GM12864 (cell line): ENCODE data around the gene ZC3H6.

Source experiments
- DNase-seq: peaks from one replicate; pipeline ENCODE4 v3.0.0-alpha.2; 2011; ENCODE audit warnings: low read depth
- H3K4me3 ChIP-seq: 2 replicates; pipeline ENCODE4 v1.5.1; 2011; ENCODE audit warnings: mild to moderate bottlenecking, low read depth, low read length, control low read depth
- CTCF ChIP-seq: IDR thresholded peaks from 2 replicates; pipeline ENCODE4 v1.5.1; 2011; ENCODE audit warnings: low read depth, mild to moderate bottlenecking, moderate library complexity, low read length, control low read depth, inconsistent platforms; ENCODE audit errors: missing control alignments

ZC3H6 gene

GRCh38 chr2:112311932-112312331, 36.5 kb downstream of the ZC3H6 start:
- H3K4me3 ChIP-seq: no peak overlapping the region
- TF ChIP-seq CTCF: no peak
- no peak for DNase-seq

DNA sequence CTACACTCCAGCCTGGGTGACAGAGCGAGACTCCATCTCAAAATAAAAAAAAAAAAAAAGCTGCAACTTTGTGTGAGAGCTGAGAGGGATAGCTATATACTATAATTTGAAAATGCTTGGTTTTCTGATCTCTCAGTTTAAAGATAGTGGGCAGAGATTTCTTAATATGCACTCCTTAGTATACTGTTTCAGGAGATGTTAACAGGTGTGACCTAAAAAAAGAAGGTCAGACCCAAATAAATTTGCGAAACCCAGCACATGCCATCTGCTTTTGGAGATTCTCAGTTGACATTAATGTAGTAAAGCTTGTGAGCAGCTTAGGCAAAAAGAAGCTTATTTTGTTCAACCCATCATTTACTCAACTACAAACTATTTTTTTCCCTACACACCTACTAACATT, 37.4 kb downstream of the ZC3H6 start:
- DNase-seq: no peak
- no peak overlapping the region for H3K4me3 ChIP-seq
- TF ChIP-seq CTCF: no peak

GRCh38 chr2:112314856-112315255, 39.5 kb downstream of the ZC3H6 start:
- DNase-seq: no peak
- no peak for TF ChIP-seq CTCF
- H3K4me3 ChIP-seq: no peak overlapping the region

- DNase-seq: no peak
- TF ChIP-seq CTCF: no peak
- no peak overlapping the region for H3K4me3 ChIP-seq
These were observed 42.1 kb downstream of the ZC3H6 start for GRCh38 chr2:112317303-112318158.

DNA sequence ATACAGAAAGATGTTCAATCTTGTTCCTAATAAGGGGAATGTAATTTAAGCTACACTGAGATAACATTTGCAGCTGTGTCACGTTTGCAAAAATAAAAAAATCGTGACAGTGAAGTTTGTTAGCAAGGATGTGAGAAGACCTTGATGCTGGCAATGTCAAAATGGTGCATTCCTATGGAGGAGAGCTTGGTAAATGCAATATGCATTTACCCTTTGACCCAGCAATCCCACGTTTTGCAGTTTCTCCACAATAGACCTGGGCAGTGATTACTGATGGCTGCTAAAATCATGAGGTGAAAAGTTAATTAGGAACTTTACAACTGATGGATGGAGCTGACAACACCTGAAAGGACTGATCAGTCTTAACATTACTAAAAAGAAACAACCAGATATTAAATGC, 43.1 kb downstream of the ZC3H6 start:
- no peak for TF ChIP-seq CTCF
- H3K4me3 ChIP-seq: no peak overlapping the region
- DNase-seq: no peak

GRCh38 chr2:112321375-112322320, 46.3 kb downstream of the ZC3H6 start:
- no peak overlapping the region for H3K4me3 ChIP-seq
- no peak for TF ChIP-seq CTCF
- no peak for DNase-seq
